Thyroid gland (tissue), 4 donors: Measurements from ENCODE around the gene CDK5RAP3.

Experiments used
- POLR2A ChIP-seq, 2 donors: fragments of 450-650 bp; IDR thresholded peaks; one replicate each; pipeline ENCODE4 v1.6.1; 2017; ENCODE audit warnings: antibody characterized with exemption in 2 of 2, mild to moderate bottlenecking in 2 of 2, moderate library complexity in 1 of 2
- TF ChIP-seq, protein P1 (sequence below), 6 experiments: fragments of 200-600 bp in 3 of 6; fragments of 450-650 bp in 3 of 6; sonication (generic) in 3 of 6; IDR thresholded peaks; one replicate each; pipeline ENCODE4 v1.5.1; 2016 to 2019; ENCODE audit warnings: antibody characterized with exemption in 6 of 6, mild to moderate bottlenecking in 2 of 6, inconsistent platforms in 1 of 6, moderate library complexity in 1 of 6

DNA sequence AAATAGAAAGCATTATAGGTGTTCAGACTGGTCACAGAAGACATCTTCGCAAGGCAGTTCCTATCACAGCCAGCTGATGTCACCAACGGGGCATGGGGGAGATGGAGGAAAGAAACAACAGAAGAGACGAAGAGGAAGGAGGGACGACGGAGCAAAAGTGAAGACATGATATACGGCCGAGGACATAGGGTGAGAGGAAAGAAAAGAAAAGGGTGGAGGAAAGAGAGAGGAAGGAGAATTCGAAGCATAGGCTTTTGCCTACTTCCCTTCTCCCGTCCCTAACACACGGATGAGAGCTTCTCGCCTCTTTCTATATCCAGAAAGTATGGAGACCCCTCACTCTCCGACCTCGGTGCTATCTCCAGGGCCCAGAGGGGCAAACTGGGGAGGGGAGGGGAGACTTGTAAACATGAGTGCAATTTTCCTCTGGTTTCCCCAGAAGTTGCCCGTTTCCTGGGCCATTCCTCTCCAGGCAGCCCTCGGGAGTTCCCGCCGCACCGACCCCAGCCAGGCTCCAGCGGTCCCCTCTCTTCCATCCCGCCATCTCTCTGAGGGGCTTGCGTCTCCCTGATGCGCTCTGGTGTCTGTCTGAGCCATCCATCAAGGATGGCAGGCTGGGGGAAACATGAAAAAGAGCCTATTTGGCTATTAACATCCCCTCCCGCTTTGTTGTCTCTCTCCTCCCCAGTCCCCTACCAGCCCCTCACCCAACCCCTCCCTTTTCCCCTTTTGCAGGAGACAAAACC, 40.7 kb downstream of the CDK5RAP3 start:
- TF ChIP-seq, protein P1, sequence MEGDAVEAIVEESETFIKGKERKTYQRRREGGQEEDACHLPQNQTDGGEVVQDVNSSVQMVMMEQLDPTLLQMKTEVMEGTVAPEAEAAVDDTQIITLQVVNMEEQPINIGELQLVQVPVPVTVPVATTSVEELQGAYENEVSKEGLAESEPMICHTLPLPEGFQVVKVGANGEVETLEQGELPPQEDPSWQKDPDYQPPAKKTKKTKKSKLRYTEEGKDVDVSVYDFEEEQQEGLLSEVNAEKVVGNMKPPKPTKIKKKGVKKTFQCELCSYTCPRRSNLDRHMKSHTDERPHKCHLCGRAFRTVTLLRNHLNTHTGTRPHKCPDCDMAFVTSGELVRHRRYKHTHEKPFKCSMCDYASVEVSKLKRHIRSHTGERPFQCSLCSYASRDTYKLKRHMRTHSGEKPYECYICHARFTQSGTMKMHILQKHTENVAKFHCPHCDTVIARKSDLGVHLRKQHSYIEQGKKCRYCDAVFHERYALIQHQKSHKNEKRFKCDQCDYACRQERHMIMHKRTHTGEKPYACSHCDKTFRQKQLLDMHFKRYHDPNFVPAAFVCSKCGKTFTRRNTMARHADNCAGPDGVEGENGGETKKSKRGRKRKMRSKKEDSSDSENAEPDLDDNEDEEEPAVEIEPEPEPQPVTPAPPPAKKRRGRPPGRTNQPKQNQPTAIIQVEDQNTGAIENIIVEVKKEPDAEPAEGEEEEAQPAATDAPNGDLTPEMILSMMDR (IDR thresholded peaks at IDR 0.05), result peak in 2 of 6 experiments; percentile 29 to 33
- TF ChIP-seq POLR2A (IDR thresholded peaks at IDR 0.05), result no peak
